ENCODE measurements around the gene OR6J1. TPM values are rescaled to one million over a fixed set of nuclear protein-coding genes. Genes with fewer than 3 reads are reported as not detected.
A peak's percentile ranks its signal among the peaks of the same experiment; 100 is the strongest.

Gene OR6J1
- total and polyA plus RNA-seq, 11 donors, result 0.06 TPM; not detected in 10

DNA sequence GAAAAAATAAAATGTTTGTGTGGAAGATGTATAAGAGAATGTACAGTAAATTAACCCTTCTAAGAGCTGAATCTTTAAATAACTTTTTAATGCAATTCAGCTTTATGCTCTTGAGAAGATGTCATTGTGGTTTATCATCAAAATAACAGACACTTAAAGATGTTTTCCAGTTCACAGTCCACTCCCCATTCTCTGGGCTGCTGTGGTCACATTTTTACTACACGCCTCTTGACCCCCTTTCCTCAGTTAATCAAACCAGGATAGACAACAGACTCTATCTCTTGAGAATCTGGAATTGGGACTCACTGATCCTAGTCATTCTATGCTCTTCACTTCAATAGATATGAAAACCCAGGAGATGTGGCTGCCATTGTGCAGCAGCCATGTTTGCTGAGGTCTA is 24.7 kb upstream of the OR6J1 start:
- intact Hi-C loops (cut with DNase I), result no loop called here
- H3K4me1 ChIP-seq, result no peaks in the 10 kb centered on the region
- DNase-seq, result no peak
- no peak for ATAC-seq
- no peaks in the 10 kb centered on the region for H3K27me3 ChIP-seq
- H3K9me3 ChIP-seq, result peaks cover 0 to 4% (median 0%) of the 10 kb centered on the region in 12 donors
- WGBS, 4 donors, result 71 to 91% (median 84%) methylated on average over 1 of the region's 1 CpG
- no peak overlapping the region for H3K4me3 ChIP-seq
- TF ChIP-seq CTCF (IDR thresholded peaks at IDR 0.05) (no peak), POLR2A (IDR thresholded peaks at IDR 0.05) (no peak)
- peak overlapping the region in 1 of 12 donors; percentile 13 for H3K27ac ChIP-seq
- H3K36me3 ChIP-seq, result no peaks in the 10 kb centered on the region

- H3K4me3 ChIP-seq, result no peak overlapping the region
- no peaks in the 10 kb centered on the region for H3K4me1 ChIP-seq
- DNase-seq (no peak), ATAC-seq (no peak)
- TF ChIP-seq CTCF (IDR thresholded peaks at IDR 0.05) (no peak), POLR2A (IDR thresholded peaks at IDR 0.05) (no peak)
- peak overlapping the region in 1 of 12 donors; percentile 13 for H3K27ac ChIP-seq
- H3K36me3 ChIP-seq, result no peaks in the 10 kb centered on the region
- H3K9me3 ChIP-seq, result peaks cover 0 to 2% (median 0%) of the 10 kb centered on the region in 12 donors
- no peaks in the 10 kb centered on the region for H3K27me3 ChIP-seq
- intact Hi-C loops (cut with DNase I), result no loop called here
Measured at GRCh38 chr14:22668417-22668816, 24.3 kb upstream of the OR6J1 start.

DNA sequence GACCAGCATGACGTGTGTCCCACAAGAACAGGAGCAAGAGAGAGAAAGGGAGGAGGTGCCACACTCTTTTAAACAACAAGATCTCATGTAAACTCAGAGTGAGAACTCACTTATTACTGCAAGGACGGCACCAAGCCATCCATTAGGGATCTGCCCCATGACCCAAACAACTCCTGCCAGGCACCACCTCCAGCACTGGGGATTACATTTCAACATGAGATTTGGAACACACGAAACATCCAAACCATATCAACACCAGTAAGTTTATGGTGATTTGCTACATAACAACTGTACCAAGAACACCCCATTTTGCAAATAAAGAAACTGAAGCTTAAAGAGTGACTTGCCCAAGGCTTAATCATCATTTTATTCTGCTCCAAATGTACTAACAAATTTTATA is 23.7 kb upstream of the OR6J1 start:
- DNase-seq (no peak), ATAC-seq (no peak)
- H3K4me1 ChIP-seq, result no peaks in the 10 kb centered on the region
- peak overlapping the region in 1 of 12 donors; percentile 36 for H3K27ac ChIP-seq
- 80 to 88% (median 84%) methylated on average over 3 of the region's 3 CpGs for WGBS, 4 donors
- H3K9me3 ChIP-seq, result no peaks in the 10 kb centered on the region
- no peaks in the 10 kb centered on the region for H3K27me3 ChIP-seq
- no peak for TF ChIP-seq CTCF (IDR thresholded peaks at IDR 0.05)
- TF ChIP-seq POLR2A (IDR thresholded peaks at IDR 0.05), result no peak
- intact Hi-C loops (cut with DNase I), result no loop called here
- no peaks in the 10 kb centered on the region for H3K36me3 ChIP-seq
- no peak overlapping the region for H3K4me3 ChIP-seq

GRCh38 chr14:22666203-22666893 is 22.2 kb upstream of the OR6J1 start:
- H3K27me3 ChIP-seq, result no peaks in the 10 kb centered on the region
- intact Hi-C loops (cut with DNase I), result no loop called here
- H3K36me3 ChIP-seq, result no peaks in the 10 kb centered on the region
- H3K9me3 ChIP-seq, result no peaks in the 10 kb centered on the region
- H3K27ac ChIP-seq, result no peak overlapping the region
- DNase-seq (no peak), ATAC-seq (no peak)
- WGBS, 4 donors, result 79 to 89% (median 82%) methylated on average over 4 to 5 of the region's 5 CpGs
- H3K4me3 ChIP-seq, result no peak overlapping the region
- TF ChIP-seq CTCF (IDR thresholded peaks at IDR 0.05) (no peak), POLR2A (IDR thresholded peaks at IDR 0.05) (no peak)
- H3K4me1 ChIP-seq, result no peaks in the 10 kb centered on the region
